Measurements from ENCODE around the gene RAB24. TPM values are rescaled to one million over a fixed set of nuclear protein-coding genes. Genes with fewer than 3 reads are reported as not detected.
"Not testable (repeated sequence)": the region's sequence is repeated elsewhere in the genome, so short reads cannot be mapped to it uniquely, and the experiment has no call there.

RAB24 gene
- total and polyA plus RNA-seq, 12 donors: 29.4 to 134 (median 51.6) TPM

GRCh38 chr5:177265395-177265794, 38.1 kb downstream of the RAB24 start:
- no peak overlapping the region for H3K4me3 ChIP-seq
- intact Hi-C loops (cut with DNase I): no loop called here
- TF ChIP-seq POLR2A (IDR thresholded peaks at IDR 0.05) (no peak), CTCF (IDR thresholded peaks at IDR 0.05) (no peak)
- H3K27me3 ChIP-seq: no peaks in the 10 kb centered on the region
- no peaks in the 10 kb centered on the region for H3K4me1 ChIP-seq (replicated peaks in 1 of 2)
- no peaks in the 10 kb centered on the region for H3K9me3 ChIP-seq (replicated peaks in 1 of 3)
- no peak for DNase-seq
- 94 to 96% (median 95%) methylated on average over 16 of the region's 16 CpGs for WGBS, 4 donors
- peaks cover 0 to 76% of the 10 kb centered on the region in 2 donors for H3K36me3 ChIP-seq (replicated peaks in 1 of 2)
- H3K27ac ChIP-seq: no peak overlapping the region

- intact Hi-C loops (cut with DNase I): no loop called here
- Histone ChIP-seq H3K36me3 (replicated peaks in 1 of 2) (peaks cover 0 to 77% of the 10 kb centered on the region in 2 donors), H3K4me3 (no peak overlapping the region), H3K27ac (no peak overlapping the region), H3K27me3 (no peaks in the 10 kb centered on the region), H3K9me3 (replicated peaks in 1 of 3) (no peaks in the 10 kb centered on the region), H3K4me1 (replicated peaks in 1 of 2) (no peaks in the 10 kb centered on the region)
- WGBS, 4 donors: 81 to 100% (median 86%) methylated on average over 1 of the region's 1 CpG
- TF ChIP-seq POLR2A (IDR thresholded peaks at IDR 0.05) (no peak), CTCF (IDR thresholded peaks at IDR 0.05) (no peak)
- DNase-seq: no peak
Measured at GRCh38 chr5:177264178-177264577, 39.3 kb downstream of the RAB24 start.

DNA sequence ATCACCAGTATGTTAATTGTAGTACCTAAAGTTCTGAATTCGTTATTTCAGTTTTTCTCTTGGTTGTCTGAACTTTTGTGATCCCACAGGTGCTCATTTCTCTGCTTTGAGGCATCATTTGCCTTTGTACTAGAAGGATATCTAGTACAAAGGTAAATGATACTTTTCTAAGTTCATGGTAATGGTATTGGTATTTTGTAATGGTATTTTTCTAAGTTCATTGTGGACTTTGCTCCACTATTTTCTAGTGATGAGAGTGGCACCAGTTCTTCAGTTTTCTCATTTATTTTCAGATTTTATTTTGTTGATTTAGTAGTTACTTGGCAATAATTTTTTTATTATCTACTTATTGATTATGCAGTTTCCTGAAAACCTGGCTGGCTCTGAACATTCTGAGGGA, 42.0 kb downstream of the RAB24 start:
- Histone ChIP-seq H3K36me3 (replicated peaks in 1 of 2) (peaks cover 0 to 81% of the 10 kb centered on the region in 2 donors), H3K27ac (no peak overlapping the region), H3K4me1 (replicated peaks in 1 of 2) (no peaks in the 10 kb centered on the region), H3K4me3 (no peak overlapping the region), H3K27me3 (no peaks in the 10 kb centered on the region), H3K9me3 (replicated peaks in 1 of 3) (no peaks in the 10 kb centered on the region)
- intact Hi-C loops (cut with DNase I): no loop called here
- DNase-seq: no peak
- 92 to 98% (median 94%) methylated on average over 1 of the region's 1 CpG for WGBS, 4 donors
- no peak for TF ChIP-seq CTCF (IDR thresholded peaks at IDR 0.05)
- no peak for TF ChIP-seq POLR2A (IDR thresholded peaks at IDR 0.05)

DNA sequence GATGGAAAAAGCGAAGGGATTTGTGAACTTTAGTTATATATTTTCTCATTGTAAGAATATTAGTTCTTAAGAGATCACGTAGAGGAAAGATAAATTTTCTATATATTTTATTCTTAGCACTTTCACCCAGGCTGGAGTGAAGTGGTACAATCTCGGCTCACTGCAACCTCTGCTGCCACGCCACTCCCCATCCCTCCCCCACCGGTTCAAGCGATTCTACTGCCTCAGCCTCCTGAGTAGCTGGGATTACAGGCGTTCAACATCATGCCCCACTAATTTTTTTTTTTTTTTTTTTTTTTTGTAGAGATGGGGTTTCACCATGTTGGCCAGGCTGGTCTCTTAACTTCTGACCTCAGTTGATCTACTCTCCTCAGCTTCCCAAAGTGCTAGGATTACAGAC, 42.6 kb downstream of the RAB24 start:
- H3K4me1 ChIP-seq (replicated peaks in 1 of 2): no peaks in the 10 kb centered on the region
- intact Hi-C loops (cut with DNase I): no loop called here
- no peaks in the 10 kb centered on the region for H3K27me3 ChIP-seq
- DNase-seq: no peak
- TF ChIP-seq CTCF (IDR thresholded peaks at IDR 0.05) (no peak), POLR2A (IDR thresholded peaks at IDR 0.05) (no peak)
- peaks cover 0 to 79% of the 10 kb centered on the region in 2 donors for H3K36me3 ChIP-seq (replicated peaks in 1 of 2)
- no peak overlapping the region for H3K27ac ChIP-seq
- 90 to 99% (median 94%) methylated on average over 7 of the region's 7 CpGs for WGBS, 4 donors
- H3K4me3 ChIP-seq: no peak overlapping the region
- no peaks in the 10 kb centered on the region for H3K9me3 ChIP-seq (replicated peaks in 1 of 3)

GRCh38 chr5:177258711-177259110, 44.8 kb downstream of the RAB24 start:
- H3K27me3 ChIP-seq; H3K4me3 ChIP-seq; H3K9me3 ChIP-seq (replicated peaks in 1 of 3); DNase-seq; H3K4me1 ChIP-seq (replicated peaks in 1 of 2); intact Hi-C loops (cut with DNase I): not testable (repeated sequence)
- H3K27ac ChIP-seq: peak overlapping the region in 1 of 5 donors; percentile 26
- 86 to 97% (median 88%) methylated on average over 7 of the region's 7 CpGs for WGBS, 4 donors
- H3K36me3 ChIP-seq (replicated peaks in 1 of 2): peaks cover 0 to 92% of the 10 kb centered on the region in 2 donors
